HuH-7.5 (cell line): ENCODE data around the gene RCAN1.

Experiments
- DNase-seq: peaks from one replicate; pipeline ENCODE4 v3.0.0; 2011; ENCODE audit warnings: low spot score

RCAN1 gene

DNA sequence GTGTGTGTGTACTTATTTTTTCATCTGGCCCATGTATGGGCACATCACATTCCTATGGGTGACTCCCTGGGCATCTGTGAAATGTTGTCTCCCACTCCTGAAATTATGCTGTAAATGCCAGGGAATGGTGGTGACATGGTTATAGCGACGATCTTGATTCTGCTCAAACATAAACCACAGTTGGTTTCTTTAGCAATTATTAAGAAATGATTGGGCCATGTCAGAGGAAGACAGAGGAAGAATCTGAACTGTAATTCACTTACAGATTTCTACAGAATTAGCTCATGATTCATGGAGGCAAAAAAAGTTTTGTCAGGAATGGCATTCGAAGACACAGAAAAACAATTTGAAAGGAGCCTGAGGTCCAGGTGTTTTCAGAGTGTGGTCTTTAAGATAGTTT lies 77.1 kb downstream of the RCAN1 start:
- DNase-seq = no peak

DNA sequence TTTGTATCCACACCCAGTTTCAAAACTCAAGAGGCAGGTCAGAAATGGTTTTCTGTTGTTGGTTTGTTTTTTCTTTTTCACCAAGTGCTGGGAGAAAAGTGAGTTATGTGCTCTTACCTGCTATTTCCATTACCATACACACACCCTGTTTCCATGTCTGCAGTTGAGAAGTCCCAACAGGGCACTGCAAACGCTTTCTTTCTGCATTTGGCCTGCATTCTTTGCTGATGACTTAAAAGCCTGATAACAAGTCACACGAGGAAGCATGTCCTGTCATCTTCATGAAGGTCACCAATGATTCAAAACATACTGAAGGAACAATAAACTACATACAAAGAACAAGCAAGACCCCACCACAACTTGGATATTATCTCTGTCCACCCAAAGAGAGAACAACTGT lies 78.1 kb downstream of the RCAN1 start:
- DNase-seq = no peak

DNA sequence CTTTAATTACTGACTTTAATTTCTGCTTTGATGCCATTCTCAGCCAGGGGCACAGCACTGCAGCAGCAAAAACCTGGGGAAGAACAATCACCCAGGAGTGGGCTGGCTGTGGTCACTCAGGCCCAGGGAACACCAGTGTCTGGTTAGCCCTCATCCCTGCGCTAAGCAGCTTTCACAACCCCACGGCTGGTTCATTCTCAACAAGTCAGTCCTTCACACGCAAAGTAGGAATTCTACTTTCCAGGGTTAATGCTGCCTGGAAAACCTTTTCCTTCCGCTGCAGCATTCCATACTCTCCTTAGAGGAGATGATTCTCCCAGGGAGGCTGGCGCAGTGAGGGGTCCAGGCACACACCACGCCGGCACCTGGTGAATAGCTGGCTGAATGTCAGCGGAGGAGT lies 78.6 kb downstream of the RCAN1 start:
- no peak for DNase-seq

DNA sequence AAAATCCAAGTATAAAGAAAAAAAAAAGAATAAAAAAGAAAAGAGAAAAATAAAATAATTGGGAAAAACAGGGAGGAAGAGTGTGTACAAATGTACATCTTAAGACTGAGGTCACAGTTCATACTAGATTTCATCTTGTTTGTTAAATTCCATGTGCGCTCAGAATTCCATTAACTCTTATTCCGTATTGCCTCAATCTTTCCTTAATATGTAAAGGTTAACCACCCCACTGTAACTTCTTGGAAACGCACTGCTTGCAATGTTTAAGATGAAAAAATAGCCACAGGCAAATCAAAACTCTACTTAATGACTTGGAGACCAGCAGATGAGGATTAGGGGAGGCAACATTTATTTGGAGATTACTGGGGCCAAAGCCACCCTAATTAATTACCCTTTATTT lies 79.0 kb downstream of the RCAN1 start:
- no peak for DNase-seq

DNA sequence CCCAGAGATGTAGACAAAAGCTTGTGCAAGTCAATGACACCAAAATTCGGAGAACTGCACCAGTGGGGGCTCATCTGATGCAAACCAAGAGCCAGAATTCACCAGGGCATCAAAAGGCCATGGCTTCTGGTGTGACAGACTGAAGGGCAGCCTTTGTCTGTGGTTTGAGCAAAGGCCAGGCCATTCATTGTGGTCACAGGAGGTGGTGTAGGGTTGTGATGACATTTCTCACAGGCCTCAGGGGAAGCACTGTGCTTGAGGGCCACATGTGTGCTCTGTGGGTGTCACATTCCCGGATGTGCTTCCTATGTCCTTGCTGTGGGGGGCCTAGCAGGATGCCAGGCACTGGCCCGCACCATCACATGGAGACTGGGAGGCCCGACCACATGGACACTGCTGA lies 80.4 kb downstream of the RCAN1 start:
- no peak for DNase-seq

DNA sequence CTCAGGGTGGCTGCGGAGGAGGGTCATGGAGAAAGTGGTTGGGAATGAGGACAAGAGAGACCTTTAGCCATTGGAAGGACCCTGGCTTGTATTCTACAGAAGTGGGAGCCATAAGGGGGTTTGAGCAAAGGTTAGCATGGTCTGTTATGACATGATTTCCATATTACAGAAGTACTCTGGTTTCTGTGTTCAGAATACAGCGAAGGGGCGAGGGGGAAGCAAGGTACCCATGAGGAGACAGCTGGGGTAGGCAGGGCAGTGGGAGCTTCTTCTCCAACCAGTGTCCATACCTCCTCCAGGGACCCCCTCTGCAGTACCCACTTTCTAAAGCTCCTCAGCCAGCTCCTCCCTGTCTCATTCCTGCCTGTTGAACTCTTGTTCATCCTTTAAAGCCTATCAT lies 81.0 kb downstream of the RCAN1 start:
- DNase-seq = no peak

DNA sequence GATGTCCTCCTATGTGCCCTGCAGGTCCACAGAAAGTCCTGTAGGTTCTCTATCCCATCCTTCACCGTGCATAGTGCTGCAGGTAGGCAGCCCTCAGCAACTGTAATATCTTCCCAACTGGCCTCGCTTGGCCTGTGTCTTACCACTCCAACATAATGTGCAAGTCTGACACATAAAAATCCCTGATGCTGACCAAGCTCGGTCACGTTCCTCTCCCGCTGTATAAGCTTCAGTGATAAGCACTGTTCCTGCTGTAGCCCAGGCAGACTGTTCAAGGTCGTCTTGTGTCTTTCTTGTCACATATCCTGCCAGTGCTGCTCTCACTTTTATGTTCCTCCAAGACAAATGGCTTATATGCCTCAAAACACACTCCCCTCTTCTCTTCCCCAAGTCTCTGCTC lies 83.5 kb downstream of the RCAN1 start:
- no peak for DNase-seq

DNA sequence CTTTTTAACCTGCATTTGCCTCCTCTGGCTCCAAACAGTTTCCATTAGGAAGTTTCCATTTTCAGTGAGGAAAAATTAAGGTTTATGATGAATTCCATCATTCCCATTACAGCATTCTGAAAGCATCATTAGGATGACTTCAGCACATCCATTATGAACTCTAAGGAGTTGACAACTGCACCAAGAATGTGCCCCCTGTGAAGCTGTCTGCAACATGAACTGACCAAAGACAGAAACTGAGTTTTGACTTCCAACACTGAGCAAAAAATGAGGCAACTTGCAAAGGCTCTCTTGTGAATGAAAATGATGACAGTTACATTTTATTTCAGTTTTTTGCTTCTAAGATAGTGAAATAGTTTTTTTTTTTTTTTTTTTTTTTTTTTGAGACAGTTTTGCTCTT lies 84.7 kb downstream of the RCAN1 start:
- no peak for DNase-seq

DNA sequence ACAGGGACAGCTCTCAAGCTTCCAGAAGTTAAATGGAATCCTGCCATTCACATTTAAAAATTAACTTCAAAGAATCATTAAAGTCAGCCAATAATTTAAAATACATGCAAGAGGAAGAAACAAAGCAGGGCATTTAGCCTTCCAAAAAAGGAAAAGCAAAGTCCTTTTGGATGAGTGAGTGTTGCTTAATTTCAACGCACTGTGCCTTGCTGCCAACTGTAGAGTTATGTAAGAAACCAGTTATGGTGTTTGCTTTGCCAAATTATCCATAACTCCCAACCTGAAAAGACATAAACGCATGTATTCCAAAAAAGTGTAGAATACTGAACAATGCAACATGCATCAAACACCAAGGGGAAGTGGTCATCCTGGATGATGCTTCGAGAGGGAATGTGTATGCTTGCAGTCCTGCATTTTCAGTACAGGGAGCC lies 86.8 kb downstream of the RCAN1 start:
- DNase-seq = no peak

DNA sequence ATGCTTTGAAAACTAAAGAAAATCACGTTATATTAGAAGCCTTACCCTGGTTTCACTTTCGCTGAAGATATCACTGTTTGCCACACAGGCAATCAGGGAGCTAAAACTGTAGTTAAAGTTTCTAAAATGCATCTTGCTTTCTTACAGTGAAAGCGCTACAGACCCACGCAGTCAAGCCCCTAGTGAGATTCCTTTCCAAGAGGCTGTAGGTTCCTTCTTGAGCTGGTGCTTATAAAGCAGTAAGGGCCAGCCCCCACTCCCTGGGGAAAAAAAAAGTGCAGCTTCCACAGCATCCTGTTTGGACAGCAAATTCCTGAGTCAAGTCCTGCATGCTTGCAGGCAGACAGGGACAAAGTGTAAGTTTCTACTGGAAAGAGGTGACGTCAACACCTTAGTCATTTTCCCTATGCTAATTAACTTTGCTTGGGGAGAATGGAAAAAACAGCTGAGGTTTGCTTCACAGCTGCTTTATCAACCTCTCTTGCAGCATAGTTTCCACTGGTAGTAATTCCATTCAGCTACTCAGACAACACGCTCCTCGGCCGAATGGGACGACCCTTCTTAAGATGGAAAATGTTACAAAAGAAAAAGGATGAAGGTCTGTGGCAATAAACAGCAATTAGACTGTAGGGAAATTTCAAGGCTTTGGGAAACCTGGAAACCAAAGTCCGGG lies 88.2 kb downstream of the RCAN1 start:
- DNase-seq = no peak

DNA sequence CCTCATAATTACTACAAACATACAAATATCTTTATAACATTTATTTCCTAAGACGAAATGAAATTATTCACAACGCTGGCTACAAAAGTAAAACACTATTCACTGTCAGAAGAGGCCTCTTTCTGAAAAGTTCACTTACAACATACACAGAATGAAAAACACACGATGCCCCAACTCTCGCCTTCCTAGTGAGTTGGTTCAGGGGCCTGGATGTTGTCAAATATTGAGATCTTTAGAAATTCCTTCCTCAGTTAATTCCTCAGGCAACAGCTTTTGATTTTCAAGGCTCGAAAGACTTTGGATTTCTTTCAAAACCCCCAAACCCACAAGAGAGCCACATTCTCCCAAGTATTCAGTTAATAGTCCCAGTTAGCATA lies 88.7 kb downstream of the RCAN1 start:
- DNase-seq = no peak

DNA sequence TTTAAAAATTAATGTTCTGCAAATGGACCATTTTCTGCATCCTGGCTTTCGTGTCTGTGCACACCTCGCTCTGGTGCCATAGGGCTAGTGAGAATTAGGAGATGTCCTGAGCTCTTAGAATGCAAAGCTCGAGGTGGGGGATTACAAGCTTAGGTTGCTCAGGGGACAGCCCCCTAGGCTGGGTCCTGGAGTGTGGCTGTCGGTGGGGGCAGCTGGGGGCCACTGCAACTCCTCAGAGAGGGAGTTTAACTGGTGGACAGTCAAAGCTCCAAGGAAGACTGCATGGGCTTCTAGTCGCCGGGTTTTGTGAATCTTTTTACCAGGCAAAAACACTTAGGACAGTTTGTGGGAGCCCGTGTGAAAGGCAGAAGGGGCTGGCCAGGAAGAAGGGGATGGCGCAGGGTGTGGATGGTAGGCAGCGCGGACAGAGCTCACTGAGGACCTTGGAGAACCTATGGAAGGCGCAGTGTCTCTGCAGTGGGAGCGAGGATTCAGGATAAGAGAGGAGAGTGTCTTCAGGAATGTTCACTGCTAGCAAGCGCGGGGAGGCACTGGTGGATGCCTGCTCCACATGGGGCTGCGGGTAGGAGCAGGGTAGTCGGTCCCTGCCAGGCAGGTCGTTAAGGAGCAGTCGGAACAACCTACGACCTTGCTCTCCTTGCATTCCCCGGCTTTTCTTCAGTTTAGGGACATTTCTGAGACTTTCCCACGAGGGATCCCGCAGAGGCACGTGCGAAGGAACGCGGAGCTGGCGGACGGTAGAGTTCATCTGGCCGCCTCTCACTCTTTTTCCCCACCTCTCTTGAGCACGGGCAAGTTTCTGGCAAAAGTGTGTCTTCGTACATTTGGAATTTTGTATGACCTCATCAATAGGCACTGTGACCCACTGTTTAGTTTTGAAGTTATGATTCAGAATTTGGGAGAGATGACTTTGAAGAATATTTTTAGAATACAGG lies 90.0 kb downstream of the RCAN1 start:
- no peak for DNase-seq

DNA sequence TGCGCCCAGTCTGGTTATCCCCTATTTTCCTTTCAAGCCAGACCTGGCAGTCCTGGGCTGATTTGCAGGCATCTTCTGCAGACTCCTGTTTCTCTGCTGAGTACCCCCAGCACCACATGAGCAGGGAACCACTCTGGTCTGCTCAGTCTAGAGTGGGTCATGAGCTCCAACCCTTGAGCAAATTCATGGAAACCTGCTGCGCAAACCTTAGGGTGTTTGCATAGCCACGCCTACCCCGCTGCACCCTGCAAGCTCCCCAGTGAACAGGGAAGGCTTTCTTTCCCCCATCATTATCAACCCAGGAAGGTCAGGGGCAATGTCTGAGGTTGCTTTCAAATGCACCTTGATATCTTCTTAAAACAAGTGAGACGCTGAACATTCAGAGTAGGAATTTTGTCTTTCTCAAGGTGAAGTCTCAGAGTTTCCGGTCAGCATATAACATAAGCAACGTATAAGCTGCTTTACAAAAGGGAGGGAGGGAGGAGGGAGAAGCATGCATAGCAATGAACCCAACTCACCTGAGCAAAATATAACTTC lies 91.8 kb downstream of the RCAN1 start:
- DNase-seq = no peak

DNA sequence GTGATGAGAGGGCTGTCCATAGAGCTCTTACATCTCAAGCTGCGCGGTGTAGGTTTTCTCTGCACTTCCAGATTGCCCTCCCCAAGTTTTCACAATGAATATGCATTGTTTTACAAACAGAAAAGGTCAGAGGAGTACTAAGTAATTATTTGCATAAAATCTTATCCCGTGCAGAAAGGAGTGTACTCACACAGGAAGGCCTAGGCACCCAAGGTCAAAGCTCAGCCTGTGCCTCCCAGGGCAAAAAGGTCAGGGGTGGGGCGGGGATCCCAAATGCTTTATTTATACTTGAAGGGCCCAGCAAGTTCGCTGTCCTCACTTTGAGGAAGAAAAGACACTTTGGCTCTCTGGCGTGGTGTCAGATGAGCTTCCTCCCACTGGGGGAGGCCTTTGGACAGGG lies 92.6 kb downstream of the RCAN1 start:
- no peak for DNase-seq

DNA sequence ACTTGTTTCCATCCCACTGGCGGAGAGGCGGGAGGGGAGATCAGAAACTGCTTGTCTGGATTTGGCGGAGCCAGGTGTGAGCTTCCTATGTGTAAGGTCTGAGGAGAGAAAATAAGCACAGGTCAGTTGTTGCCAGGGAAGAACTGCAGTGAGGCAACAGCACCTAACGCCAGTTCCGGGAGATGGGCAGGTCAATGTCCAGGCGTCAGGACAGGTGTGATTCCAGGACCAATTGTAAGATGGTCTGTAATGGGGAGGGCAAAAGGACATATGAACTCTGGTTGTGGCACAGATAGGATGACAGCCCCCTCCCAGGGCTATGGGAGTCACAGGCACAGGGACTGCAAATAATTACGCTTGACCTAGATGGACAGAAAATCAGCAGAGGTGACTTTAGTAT lies 93.4 kb downstream of the RCAN1 start:
- no peak for DNase-seq

DNA sequence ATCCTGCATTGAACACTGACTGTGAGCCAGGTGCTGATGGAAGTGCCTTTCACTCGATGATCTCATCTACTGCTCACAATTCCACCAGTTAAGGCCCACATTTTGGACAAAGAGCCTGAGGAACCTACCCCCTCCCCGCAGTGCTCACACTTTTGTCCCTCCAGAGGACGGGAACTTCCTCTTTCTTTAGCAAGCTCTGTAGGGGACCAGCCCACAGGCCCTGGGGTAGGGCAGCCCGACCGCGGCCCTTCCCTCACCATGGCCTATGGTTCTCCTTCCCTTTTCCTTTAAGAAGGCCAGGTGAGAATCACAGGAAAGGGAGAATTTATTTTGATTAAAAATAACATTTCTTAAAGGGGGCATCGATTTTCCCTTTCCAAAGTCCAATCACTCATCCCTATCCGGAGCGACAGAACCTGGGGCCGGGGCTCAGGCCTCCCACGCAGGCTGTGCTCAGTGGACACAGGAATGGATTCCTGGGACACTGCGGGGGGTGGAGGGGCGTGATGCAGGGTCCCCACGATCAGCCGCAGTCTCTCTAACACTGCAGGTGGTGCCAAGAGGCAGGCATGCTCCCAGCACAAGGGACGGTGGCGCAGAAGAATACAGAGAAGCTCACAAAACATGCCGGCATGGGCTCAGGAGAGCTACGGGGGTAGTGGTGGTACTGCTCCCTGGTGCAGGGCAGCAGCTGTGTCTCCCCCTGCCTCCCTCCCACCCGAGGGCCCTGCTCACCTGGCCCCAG lies 94.0 kb downstream of the RCAN1 start:
- no peak for DNase-seq

DNA sequence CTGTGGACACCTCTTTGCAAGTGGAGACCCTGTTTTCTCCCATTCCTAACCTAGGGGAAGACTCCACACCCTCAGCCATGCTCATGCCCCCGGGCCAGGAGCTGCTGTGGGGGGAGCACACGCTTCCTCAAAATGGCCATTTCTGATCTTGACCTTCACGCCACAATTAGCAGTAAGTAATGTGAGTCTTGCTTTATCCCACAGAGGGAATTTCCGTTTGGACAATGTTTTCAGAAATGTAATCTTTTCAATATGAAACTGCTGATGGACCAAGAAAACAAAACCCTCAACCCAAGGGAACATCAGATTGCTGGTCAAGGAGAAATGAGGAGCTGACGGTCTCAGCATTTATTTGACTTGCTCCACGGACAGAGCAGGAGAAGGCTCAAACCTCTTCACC lies 94.6 kb downstream of the RCAN1 start:
- DNase-seq = no peak

DNA sequence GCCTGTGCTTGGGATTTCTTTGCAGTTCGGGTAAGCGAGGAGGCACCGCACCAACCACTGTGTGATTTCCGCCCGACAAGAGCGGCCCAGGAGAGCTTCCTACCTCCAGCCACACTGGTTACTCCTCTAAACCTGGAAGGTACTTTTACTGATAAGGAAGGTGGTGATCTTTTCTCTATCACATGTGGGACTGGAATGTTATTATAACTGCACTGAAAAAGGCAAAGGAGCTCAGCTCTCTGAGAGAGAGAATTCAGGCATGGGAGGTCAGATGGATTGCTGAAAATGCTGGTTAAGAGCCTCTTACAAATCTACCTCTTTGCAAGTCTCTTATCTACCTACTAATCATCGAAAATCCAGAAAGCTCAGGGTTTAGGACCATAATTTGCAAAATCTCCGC lies 95.2 kb downstream of the RCAN1 start:
- no peak for DNase-seq

DNA sequence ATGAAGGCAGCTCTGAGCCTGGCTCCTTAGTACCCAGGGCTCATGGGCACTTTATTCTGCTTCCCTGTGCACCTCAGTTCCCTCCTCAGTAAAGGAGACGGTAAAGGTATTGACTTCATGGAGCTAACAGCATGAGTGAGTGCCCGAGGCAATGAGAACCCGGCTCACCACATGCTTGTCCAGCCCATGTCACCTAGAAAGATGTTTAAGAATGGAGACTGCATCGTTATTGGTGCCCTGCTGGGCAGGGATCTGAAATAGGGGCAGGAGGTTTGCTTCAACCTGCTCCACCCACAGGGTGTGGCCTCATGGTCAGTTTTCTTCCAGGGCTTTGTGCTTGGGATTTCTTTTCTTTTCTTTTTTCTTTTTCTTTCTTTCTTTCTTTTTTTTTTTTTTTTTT lies 95.9 kb downstream of the RCAN1 start:
- no peak for DNase-seq

DNA sequence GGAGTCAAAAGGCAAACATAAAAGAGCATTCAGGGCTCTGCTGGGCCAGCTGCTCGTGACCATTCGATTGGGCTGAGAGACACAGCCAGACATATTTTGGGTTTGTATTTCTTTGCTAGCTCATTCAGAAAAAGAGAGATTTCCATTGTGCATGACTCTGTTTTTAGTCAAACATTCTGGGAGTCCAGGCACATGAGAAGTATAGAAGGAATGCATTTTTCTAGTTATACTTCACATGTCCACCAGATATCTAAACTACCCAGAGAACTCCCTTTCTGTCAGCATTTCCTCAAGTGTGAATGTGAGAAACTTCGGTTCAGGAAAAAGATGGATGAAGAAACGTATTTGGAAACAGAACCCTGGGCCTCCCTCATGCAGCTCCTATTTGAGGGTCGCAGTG lies 96.6 kb downstream of the RCAN1 start:
- no peak for DNase-seq

DNA sequence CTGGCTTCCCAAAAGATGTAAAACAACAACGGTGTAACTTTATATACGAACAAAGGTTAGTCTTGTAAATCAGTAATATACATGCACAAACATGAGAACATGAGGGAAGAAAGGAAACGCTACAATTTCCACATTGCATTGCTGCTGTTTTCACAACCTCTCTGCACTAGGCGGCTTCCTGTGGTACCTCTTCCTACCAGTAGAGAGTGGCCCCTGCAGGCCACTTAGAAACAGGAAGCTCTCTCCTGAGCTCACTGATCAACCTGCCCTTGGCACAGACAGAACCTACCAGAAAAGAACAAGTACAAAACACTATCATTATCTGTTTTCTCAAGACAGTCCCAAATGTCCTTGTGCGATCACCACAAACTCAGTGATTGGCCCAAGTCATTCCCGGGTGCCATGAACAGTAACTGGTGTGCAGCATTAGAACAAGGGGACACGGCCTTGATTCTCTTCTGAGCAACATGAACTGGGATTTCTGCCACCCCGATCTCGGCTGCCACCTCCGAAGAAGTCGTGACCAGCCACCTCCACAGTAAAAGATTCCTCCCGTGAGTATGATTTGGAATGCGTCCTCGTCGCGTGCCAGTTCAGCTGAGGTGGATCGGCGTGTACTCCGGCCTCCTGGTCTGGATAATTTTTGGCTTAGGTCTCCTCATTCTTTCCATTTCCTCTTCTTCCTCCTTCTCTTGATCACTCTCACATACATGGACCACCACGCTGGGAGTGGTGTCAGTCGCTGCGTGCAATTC lies 97.2 kb downstream of the RCAN1 start:
- no peak for DNase-seq

DNA sequence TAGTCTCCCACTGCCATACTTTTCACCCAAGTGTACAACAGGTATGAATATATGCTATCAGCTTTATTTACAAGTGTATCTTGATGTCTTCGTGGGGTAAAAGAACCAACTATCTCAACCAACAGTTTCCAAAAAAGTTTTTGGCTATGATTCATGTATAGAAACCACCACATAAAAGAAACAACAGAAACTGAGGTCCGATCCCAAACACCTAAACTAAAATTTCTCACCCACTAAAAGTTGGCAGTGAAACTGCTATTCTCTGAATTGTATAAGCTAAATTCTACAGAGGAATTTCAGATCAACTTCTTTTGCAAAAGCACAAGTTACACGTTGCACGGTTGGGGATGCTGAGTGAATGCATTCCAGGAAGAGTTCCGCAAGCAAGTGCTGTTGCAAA lies 97.9 kb downstream of the RCAN1 start:
- DNase-seq = no peak
